GM15510 (cell line): ENCODE measurements around the gene RAB8B.

Experiments
- POLR2A ChIP-seq: IDR thresholded peaks from 3 replicates; pipeline ENCODE4 v1.6.1; 2011; ENCODE audit warnings: borderline replicate concordance; ENCODE audit not compliant: insufficient read length; ENCODE audit errors: extremely low read depth

Gene RAB8B

GRCh38 chr15:63169788-63170187 is 19.6 kb upstream of the RAB8B start:
- TF ChIP-seq POLR2A, result no peak

- TF ChIP-seq POLR2A, result no peak
Observed at GRCh38 chr15:63172376-63172775, 17.0 kb upstream of the RAB8B start.

DNA sequence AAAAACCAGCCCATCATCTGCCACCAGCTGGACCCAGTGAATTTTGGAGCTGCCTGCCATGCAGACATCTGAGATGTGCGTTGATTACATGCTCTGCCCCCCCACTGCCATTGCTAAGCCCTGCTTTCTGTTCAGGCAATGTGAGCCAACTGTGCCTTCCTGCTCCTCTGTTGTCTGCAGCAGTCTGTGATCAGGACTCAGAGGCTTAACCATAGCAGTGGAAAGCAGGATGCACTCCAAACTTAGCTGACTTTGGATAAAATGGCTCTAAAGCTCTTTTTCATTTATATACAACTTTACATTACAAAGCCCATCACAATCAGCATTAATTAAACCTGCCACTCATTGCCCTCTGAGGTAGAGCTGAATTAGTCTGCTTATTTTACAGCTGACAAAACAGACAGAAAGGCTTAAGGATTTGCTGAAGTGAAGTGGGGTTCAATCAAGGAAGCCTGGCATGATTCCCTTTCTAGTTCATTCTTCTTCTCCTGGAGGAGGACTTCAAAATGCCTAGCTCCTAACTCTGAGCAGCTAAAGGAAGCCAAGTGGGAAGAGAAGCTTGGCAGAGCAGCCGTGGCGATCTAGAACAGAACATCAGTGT is 16.5 kb upstream of the RAB8B start:
- no peak for TF ChIP-seq POLR2A

DNA sequence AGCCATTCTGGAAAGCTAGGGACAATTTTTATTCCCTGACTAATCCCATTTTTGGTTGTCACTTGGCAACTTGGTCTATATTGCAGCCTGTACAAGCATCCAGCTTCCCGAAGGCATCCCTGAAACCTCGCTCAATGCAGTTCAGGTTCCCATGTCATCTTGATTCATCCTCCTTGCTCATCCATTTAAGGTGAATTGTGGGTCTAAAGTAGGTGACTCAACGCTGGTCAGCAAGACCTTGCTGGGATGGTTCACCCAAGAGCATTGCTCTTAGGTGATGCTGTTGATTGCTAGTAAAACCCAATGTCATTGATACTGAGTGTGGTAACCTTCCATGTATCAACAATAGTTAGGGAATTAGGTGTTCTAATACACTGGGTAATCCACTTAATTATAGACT is 13.1 kb upstream of the RAB8B start:
- no peak for TF ChIP-seq POLR2A

DNA sequence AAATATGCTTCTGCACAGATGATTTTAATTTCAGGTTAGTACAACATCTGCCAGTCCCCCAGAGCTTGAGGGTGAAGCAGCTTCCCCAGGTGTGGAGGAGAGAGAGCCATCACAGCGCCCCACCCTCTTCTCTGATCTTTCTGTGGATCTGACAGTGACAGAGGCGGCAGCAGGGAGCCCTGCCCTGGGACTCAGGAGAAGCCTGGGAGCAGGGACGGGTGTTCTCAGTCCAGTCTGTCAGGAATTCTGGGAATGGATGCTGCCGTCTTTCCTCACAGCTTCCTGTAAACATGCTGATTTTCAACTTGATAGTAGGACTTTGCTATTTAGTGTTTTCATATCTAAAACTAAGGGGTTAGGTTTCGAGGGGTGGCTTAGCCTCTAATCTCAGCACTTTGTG is 11.4 kb upstream of the RAB8B start:
- no peak for TF ChIP-seq POLR2A

DNA sequence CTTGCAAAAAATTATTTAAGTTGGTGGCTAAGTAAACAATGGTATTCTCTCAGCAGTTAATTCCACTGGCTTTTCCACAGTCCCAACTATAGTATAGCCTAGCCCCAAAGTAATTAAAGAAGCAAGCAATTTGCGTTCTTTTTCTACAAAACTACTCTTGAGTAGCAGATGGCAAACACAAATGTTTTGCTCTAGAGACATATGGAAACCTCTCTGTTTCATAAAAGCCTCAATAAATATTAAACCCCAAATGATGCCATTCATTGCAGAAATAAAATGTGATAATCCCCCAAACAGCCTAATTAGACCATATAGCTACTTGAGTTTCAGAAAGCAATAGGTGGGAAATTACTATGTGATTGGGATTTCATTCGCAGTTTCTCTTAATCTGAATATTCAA is 8.7 kb upstream of the RAB8B start:
- no peak for TF ChIP-seq POLR2A

DNA sequence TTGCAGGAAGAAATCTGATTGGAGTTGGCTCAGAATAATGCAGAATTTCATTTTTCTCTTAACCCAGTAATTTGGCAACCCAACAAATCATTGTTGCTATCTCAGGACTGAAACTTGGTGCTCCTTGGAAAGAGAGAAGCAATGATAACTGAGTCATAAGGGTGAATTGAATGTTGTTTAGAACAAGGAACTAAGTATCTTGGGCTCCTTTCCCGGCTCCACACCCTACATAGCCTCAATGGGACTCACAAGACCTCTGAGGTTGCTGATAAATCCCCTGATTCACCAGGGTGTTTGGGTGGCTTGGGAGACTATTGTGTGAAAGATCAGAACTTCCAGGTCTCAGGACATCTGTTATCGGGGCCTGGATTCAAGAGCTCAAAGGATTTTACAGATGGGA is 7.8 kb upstream of the RAB8B start:
- no peak for TF ChIP-seq POLR2A

GRCh38 chr15:63185206-63185605 is 4.2 kb upstream of the RAB8B start:
- no peak for TF ChIP-seq POLR2A

DNA sequence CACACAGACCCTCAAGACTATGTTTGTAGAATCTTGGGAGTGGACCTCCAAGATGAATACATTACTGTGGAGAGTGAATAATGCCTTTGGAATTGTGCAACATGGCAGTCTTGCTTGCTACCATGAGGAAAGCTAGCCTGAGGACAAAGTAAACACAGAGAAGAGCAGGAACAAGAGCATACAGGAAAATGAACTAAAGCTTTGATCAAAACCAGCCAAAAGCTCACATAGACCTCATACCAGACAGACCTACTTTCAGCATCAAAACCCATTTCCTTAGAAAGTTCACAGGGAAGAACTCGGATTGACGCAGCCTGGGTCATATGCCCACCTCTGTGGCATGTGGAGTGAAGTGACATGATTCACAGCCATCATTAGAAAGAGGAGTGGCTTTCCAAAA is 3.3 kb upstream of the RAB8B start:
- no peak for TF ChIP-seq POLR2A

GRCh38 chr15:63187589-63188226 is 1.7 kb upstream of the RAB8B start:
- TF ChIP-seq POLR2A, result no peak

DNA sequence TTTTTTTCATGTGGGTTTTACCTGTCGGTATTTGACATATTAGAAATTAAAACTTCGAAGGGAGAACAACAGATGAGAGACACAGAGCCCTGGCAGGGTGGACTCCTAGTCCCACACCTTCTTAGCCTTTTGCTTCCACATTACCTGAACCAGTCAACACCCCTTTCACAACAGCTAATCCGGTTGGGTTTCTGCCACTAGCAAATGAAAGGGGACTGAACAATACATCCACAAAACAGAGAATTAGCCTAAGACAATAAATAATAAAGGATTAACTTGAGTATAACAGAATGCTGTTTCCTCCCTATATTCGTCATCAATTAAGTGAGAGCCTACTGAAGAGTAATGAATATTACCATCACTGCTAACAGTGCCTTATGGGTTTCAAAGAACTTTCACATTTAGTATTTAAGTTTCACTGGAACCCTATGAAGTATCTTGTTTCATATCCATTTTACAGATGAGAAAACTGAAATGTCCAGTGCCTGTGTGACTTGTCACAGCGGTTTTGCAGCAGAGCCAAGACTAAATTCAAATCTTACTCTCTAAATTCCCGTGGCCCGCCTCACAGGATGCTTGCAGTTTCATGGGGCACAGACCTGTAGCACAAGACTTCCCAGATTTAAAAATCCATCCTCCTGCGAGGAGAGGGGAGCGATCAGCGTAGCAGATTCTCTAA is 1.0 kb upstream of the RAB8B start:
- TF ChIP-seq POLR2A, result no peak

DNA sequence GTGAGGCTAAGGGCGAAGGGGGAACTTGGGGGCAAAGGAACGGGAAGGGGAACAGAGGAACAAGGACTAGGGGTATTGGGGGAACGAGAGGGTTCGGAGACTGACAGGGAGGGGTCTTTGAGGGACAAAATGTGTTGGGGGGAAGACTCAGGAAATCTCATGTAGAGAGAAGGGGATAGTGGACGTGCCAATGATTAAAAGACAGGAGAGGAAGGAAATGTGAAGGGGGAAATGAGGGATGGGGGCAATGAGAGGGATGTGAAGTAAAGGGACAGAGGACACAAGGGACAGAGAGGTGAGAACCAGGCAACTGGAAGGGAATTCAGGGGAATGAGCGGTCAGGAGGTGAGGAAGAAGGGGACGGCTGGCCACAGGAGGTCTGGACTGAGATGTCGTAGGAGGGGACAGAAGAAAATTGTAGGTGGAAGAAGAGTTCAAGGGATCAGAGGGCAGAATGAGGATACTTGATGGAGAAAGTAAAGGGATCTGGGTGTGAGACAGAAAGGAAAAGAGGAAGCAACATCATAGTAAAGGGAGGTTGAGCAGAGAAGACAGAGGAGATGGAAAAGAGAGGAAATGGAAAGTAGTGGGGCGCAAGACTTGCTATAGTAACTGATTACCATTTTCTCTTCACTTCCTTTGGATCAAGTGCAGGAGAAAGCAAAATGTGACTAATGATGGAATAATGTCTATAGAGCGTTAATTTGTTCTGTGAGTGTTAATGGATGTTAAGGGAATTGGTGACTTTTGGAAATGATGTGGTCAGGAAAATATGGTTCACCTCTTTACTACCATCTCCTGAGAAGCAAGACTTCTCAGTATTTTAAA is 749 bp downstream of the RAB8B start:
- TF ChIP-seq POLR2A, result no peak

DNA sequence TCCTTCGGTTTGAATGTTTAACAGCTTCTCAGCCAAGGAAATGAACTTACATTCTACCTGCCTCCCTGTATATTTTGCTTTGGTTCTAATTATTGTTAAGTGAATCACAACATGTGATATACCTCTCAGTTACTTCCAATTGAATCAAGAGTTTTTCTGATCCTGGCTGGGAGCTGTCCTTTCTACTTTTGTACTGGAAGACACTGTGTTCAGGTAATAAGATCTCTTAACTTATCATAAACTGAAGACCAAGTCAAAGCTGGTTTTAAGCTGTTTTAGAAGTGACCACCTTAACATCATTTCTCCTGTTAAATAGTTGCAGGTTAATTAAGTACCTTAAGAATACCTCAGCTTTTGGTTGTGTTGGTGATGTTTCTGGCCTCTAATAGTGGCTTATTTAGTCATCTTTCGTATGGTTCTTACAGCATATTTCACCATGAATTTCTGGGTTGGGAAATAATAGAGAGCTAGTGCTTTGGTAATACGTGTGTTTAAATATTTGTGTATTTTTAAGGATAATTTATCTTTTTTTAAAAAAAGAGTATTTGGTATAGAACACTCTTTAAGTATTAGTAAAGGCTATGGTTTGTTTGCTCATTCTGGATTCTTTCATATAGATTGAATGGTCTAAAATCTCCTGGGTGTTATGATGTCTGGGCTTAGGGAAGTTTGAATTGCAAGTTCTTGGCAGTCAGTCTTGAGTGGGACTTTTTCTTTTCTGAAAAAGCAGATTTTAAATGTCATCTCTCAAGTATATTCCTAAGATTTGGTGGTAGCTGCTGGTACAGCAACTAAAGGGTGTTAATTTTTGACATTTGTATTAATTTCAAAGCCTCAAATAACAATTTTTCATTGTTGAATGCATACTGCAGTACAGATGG is 1.6 kb downstream of the RAB8B start:
- no peak for TF ChIP-seq POLR2A

DNA sequence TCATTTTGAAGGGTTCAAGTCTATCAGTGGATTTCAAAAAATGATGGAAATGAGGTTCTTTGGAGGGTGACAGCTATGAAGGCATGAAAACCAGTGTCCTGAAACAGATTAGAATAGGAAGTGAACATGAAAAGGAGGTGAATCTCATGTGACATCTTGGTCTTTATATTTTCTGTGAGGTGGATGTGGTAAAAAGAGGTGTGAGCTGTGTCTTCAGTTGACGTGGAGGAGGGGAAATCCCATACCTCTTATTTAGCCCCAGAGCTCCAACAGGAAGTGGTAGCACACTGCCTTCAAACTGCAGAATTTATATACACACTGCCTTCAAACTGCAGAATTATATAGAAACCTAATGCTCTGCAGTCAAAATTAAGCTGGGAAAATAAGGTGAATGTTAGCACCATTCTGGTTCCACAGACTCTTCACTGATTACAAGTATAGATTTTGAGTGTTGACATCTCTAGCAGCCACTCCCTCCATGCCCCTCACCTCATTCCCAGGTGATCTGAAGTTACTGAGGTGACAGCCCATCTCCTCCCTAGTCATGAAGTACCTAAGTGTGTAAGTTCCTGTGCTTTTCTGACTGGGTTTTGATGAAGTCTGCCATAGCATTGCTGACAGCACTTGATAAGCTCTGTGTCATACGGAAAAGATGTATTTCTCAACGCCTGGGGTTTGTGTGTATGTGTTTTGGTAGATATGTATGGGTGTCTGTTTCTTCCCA is 2.7 kb downstream of the RAB8B start:
- no peak for TF ChIP-seq POLR2A
